Common myeloid progenitor, CD34-positive (primary cell): ENCODE data around the gene XYLT1.
A peak's percentile ranks its signal among the peaks of the same experiment; 100 is the strongest.

Source experiments
- CTCF ChIA-PET: fragments of 350-600 bp; sonication (Branson Sonifier 250); formaldehyde crosslinking; loops from one replicate; lab custom pipeline; 2021; ENCODE audit warnings: antibody characterized with exemption; lab: Charles Lee
- POLR2A ChIA-PET: fragments of 350-600 bp; sonication (Branson Sonifier 250); formaldehyde crosslinking; loops from one replicate; lab custom pipeline; 2021; ENCODE audit warnings: antibody characterized with exemption; lab: Charles Lee
- DNase-seq, 3 donors: peaks; one replicate each; pipeline versions ENCODE4 v3.0.0 to v3.0.0-alpha.2; 2013
- H3K27ac ChIP-seq, 2 experiments: 1 replicate in 1 of 2; 2 replicates in 1 of 2; pipeline ENCODE4 v1.7.0; 2013; ENCODE audit warnings: inconsistent platforms in 2 of 2, low read length in 2 of 2, mild to moderate bottlenecking in 2 of 2, low read depth in 1 of 2, moderate library complexity in 1 of 2; ENCODE audit not compliant: severe bottlenecking in 2 of 2, insufficient read depth in 1 of 2, poor library complexity in 1 of 2
- H3K27me3 ChIP-seq, 5 experiments: replicated peaks in 2 of 5; 1 replicate in 3 of 5; 2 replicates in 2 of 5; pipeline versions ENCODE4 v1.6.1 to v1.7.0; 2013; ENCODE audit warnings: low read length in 4 of 5, mild to moderate bottlenecking in 2 of 5, moderate library complexity in 2 of 5, inconsistent platforms in 1 of 5; ENCODE audit not compliant: insufficient read depth in 5 of 5, control insufficient read depth in 4 of 5
- H3K36me3 ChIP-seq, 4 experiments: 1 replicate in 2 of 4; 2 replicates in 2 of 4; pipeline versions ENCODE4 v1.6.1 to v1.7.0; 2013; ENCODE audit warnings: low read length in 3 of 4, control low read depth in 1 of 4, mild to moderate bottlenecking in 1 of 4; ENCODE audit not compliant: control insufficient read depth in 4 of 4, insufficient read depth in 4 of 4
- H3K4me1 ChIP-seq, 4 experiments: 1 replicate in 3 of 4; 2 replicates in 1 of 4; pipeline versions ENCODE4 v1.6.1 to v1.7.1; 2013; ENCODE audit warnings: low read length in 3 of 4, mild to moderate bottlenecking in 3 of 4, control low read depth in 1 of 4, inconsistent platforms in 1 of 4, moderate library complexity in 1 of 4; ENCODE audit not compliant: control insufficient read depth in 4 of 4, insufficient read depth in 4 of 4; ENCODE audit errors: control extremely low read depth in 1 of 4
- H3K4me3 ChIP-seq, 7 experiments: 1 replicate in 4 of 7; 2 replicates in 3 of 7; pipeline versions ENCODE4 v1.5.1 to v1.7.0; 2013; ENCODE audit warnings: mild to moderate bottlenecking in 7 of 7, low read length in 6 of 7, moderate library complexity in 6 of 7, inconsistent platforms in 2 of 7, low read depth in 2 of 7, control low read depth in 1 of 7; ENCODE audit not compliant: insufficient read depth in 4 of 7, control insufficient read depth in 1 of 7; ENCODE audit errors: extremely low read depth in 1 of 7
- H3K9me3 ChIP-seq, 5 experiments: 1 replicate in 4 of 5; 2 replicates in 1 of 5; pipeline versions ENCODE4 v1.6.1 to v1.7.1; 2013; ENCODE audit warnings: low read length in 4 of 5, mild to moderate bottlenecking in 2 of 5, inconsistent platforms in 1 of 5, low read depth in 1 of 5, moderate library complexity in 1 of 5; ENCODE audit not compliant: control insufficient read depth in 4 of 5, insufficient read depth in 2 of 5; ENCODE audit errors: control extremely low read depth in 1 of 5
- WGBS: methylation state at CpG from one replicate; pipeline ENCODE4 v1.1.5; 2013; ENCODE audit not compliant: insufficient coverage; 5-methylcytosine and 5-hydroxymethylcytosine counted together

Gene XYLT1

DNA sequence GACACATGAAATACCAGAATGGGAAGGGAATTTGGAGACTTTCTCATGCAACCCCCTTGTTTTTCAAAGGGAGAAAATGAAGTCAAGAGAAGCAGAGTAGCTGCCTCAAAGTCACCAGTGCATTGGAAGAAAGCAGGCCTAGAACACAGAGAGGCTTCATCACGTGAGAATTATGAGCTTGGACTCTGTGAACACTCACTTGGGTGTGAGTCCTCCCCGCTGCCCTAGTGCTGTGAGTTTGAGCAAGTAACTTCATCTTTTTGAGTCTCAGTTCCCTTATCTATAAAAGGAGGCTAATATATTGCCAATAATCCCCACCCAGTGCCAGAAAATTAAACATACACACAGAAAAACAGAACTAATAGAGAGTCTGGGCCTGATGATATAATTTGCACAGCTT, 315.8 kb downstream of the XYLT1 start:
- Histone ChIP-seq H3K9me3 (no peaks in the 10 kb centered on the region), H3K4me3 (no peak overlapping the region), H3K36me3 (peaks cover 0 to 21% (median 10%) of the 10 kb centered on the region in 4 experiments), H3K27me3 (no peaks in the 10 kb centered on the region), H3K27ac (no peak overlapping the region), H3K4me1 (no peaks in the 10 kb centered on the region)
- ChIA-PET POLR2A (no interaction called here), CTCF (interaction anchor here (1.0 kb wide), 1 partner anchor 16 kb away, joined by 3 read pairs; no protein-coding TSS in a partner anchor)
- DNase-seq: no peak
- WGBS: 100% methylated on average over 1 of the region's 2 CpGs

DNA sequence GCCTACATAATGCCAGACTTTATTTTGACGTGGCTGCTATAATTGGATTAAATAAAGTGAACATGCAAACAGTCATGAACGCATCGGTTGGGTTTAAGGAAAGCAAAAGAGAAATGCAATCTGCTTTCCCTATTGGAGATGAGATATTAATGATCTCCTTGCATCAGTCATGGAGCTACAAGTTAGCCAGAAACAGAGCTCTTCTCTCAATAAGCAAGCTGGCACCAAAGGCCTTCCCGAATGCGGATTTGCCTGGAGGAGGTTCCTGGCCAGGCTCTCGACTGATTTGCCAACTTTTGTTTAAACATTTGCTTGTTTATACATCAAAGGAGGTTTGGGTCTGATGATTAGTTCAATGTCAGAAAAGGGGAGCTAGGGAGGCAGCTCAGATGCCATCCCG, 318.4 kb downstream of the XYLT1 start:
- WGBS: 97% methylated on average over 6 of the region's 7 CpGs
- Histone ChIP-seq H3K4me1 (no peaks in the 10 kb centered on the region), H3K36me3 (peaks cover 0 to 8% (median 4%) of the 10 kb centered on the region in 4 experiments), H3K4me3 (no peak overlapping the region), H3K27ac (no peak overlapping the region), H3K9me3 (no peaks in the 10 kb centered on the region), H3K27me3 (no peaks in the 10 kb centered on the region)
- ChIA-PET POLR2A (no interaction called here), CTCF (no interaction called here)
- no peak for DNase-seq

DNA sequence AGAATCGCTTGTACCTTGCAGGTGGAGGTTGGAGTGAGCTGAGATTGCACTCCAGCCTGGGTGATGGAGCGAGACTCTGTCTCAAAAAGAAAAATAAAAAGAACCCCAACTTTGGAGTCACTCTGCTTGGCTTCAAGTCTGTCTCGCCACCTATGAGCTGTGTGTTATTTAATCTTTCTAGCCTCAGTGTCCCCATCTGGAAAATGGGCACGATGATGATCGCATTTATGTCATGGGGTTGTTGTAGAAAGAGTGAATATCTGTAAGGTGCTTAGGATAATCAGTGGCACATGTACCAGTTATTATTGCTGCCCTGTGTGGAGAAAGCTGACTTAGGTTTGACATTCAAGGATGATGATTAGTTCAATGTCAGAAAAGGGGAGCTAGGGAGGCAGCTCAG, 319.4 kb downstream of the XYLT1 start:
- CTCF ChIA-PET: no interaction called here
- no peaks in the 10 kb centered on the region for H3K4me1 ChIP-seq

DNA sequence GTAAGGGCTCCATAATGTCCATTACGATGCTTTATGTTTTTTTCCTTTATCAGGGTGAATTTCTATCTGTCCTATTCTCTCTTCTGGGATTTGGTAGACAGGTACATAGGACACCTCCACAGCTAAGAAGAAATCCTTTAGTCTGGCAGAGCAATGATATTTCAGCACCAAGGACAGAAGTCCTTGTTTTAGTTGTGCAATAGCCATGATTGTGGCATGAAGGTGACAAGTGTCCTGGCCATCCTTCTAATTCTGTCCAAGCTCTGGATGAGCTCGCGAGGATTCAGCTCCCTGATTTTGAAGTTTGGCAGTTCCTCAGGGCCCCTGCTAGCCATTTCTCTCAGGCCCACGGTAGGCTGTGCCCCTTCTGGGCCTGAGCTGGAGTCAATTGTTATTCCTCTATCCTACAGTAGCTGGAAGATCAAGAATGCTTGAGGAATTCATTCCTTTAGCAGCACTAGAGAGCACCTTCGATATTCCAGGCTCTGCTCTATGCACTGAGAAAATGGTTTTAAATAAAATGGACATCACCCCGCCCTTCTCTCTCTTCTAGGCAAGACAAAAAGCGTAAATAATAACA, 320.8 kb downstream of the XYLT1 start:
- Histone ChIP-seq H3K4me1 (no peaks in the 10 kb centered on the region), H3K27ac (no peak overlapping the region), H3K27me3 (no peaks in the 10 kb centered on the region), H3K9me3 (no peaks in the 10 kb centered on the region), H3K36me3 (peaks cover 0 to 9% (median 3%) of the 10 kb centered on the region in 4 experiments), H3K4me3 (no peak overlapping the region)
- DNase-seq: peak in 1 of 3 donors; percentile 9
- ChIA-PET POLR2A (no interaction called here), CTCF (interaction anchor here (0.8 to 1.3 kb wide), 2 partner anchors 24 to 41 kb away, joined by 3 to 4 read pairs; no protein-coding TSS in a partner anchor)
- 92% methylated on average over 2 of the region's 7 CpGs for WGBS

More for the DNA sequence above, 319.4 kb downstream of the XYLT1 start:
- 97% methylated on average over 5 of the region's 5 CpGs for WGBS
- no peak for DNase-seq
- Histone ChIP-seq H3K36me3 (peaks cover 0 to 9% (median 4%) of the 10 kb centered on the region in 4 experiments), H3K9me3 (no peaks in the 10 kb centered on the region), H3K27me3 (no peaks in the 10 kb centered on the region), H3K4me3 (no peak overlapping the region), H3K27ac (no peak overlapping the region)
- POLR2A ChIA-PET: no interaction called here

DNA sequence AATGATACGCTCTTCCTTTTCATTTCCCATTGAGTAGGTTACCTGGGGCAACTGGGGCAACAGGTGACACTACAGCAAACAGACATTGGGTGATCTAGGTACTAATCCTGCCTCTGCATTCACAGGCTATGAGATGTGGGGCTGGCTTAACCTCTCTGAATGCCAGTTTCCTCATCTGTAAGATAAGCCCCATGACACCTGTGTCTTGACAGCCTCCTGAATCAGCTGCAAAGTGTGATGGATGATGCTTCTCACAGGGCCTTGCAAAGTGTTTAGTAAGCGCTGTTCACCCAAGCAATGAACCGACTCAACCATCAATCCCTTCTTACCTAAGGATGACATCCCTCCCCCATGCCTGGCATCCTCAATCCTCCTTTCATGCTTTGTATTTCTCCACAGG, 322.8 kb downstream of the XYLT1 start:
- Histone ChIP-seq H3K27me3 (no peaks in the 10 kb centered on the region), H3K4me3 (no peak overlapping the region), H3K36me3 (peaks cover 0 to 6% (median 2%) of the 10 kb centered on the region in 4 experiments), H3K4me1 (no peaks in the 10 kb centered on the region), H3K27ac (no peak overlapping the region), H3K9me3 (no peaks in the 10 kb centered on the region)
- POLR2A ChIA-PET: no interaction called here
- WGBS: 96% methylated on average over 3 of the region's 3 CpGs
- CTCF ChIA-PET: no interaction called here
- DNase-seq: no peak

DNA sequence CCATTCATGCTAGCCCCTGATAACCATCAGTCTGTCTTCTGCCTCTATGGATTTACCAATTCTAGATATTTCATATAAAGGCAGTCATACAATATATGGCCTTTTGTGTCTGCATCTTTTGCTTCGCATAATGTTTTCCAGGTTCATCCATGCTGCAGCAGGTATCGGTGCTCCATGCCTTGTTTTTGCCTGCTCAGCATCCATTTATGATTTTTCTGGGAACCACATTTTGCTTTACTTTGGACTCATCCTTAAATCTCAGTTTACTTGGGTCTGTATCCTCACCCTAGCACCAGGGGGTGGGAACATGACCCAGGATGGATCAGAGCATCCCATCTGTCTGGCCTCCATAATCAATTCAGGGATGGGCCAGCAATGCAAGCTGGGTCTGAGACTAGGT, 325.7 kb downstream of the XYLT1 start:
- DNase-seq: no peak
- CTCF ChIA-PET: no interaction called here
- H3K4me3 ChIP-seq: no peak overlapping the region
- POLR2A ChIA-PET: no interaction called here
- peaks cover 3 to 18% (median 7%) of the 10 kb centered on the region in 4 experiments for H3K36me3 ChIP-seq
- 96% methylated on average over 2 of the region's 2 CpGs for WGBS
- no peaks in the 10 kb centered on the region for H3K4me1 ChIP-seq
- no peaks in the 10 kb centered on the region for H3K9me3 ChIP-seq
- no peak overlapping the region for H3K27ac ChIP-seq
- H3K27me3 ChIP-seq: no peaks in the 10 kb centered on the region

DNA sequence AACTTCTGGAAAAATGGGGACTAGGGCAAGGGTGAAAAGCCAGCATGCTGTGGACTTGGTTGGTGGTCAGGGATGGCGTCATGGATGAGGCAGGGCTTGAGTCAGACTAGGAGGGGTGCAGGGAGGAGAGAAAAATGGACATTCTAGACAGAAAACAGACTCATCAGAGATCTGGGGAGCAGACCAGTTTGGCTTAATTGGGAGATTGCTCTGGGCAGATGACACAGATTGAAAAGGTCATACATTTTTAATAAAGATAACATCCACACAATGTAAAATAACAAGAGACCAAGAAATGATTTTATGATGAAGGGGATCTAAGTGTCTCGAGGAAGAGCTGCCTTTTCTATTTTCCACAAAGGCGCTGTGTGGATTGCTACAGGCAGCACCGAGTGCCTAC, 326.3 kb downstream of the XYLT1 start:
- Histone ChIP-seq H3K4me1 (no peaks in the 10 kb centered on the region), H3K27me3 (no peaks in the 10 kb centered on the region), H3K4me3 (no peak overlapping the region), H3K27ac (no peak overlapping the region), H3K9me3 (no peaks in the 10 kb centered on the region), H3K36me3 (peaks cover 6 to 24% (median 10%) of the 10 kb centered on the region in 4 experiments)
- POLR2A ChIA-PET: no interaction called here
- 97% methylated on average over 4 of the region's 4 CpGs for WGBS
- CTCF ChIA-PET: no interaction called here
- DNase-seq: no peak
